Right lobe of liver (tissue), 6 donors: Measurements from ENCODE around the gene CACNA2D3. TPM values are rescaled to one million over a fixed set of nuclear protein-coding genes. Genes with fewer than 3 reads are reported as not detected.

Experiments used
- ATAC-seq, 4 donors: fragments of 200-7000 bp; cut with Tn5 transposase; one replicate each; pipeline ENCODE4 v1.9.1; 2020; ENCODE audit warnings: mild to moderate bottlenecking in 4 of 4, moderate library complexity in 4 of 4
- DNase-seq, 3 donors: peaks; one replicate each; pipeline ENCODE4 v3.0.0-alpha.2; 2020
- H3K27ac ChIP-seq, 3 donors: fragments of 200-600 bp; one replicate each; pipeline ENCODE4 v1.8.0; 2022
- H3K27me3 ChIP-seq, 2 donors: fragments of 200-600 bp; one replicate each; pipeline ENCODE4 v1.8.0; 2022
- H3K36me3 ChIP-seq, 4 donors: fragments of 200-600 bp; sonication (generic) in 1 of 4; one replicate each; pipeline versions ENCODE4 v1.5.1 to v1.8.0; 2017 to 2022; ENCODE audit warnings: control low read depth in 1 of 4
- H3K4me1 ChIP-seq, 4 donors: fragments of 200-600 bp; sonication (generic) in 1 of 4; one replicate each; pipeline versions ENCODE4 v1.5.1 to v1.8.0; 2017 to 2022; ENCODE audit warnings: control low read depth in 1 of 4
- H3K4me3 ChIP-seq, 3 donors: fragments of 200-600 bp; one replicate each; pipeline ENCODE4 v1.8.0; 2022
- H3K9me3 ChIP-seq, 4 donors: fragments of 200-600 bp; sonication (generic) in 1 of 4; one replicate each; pipeline versions ENCODE4 v1.5.1 to v1.8.0; 2017 to 2022; ENCODE audit warnings: control low read depth in 1 of 4
- CTCF ChIP-seq, 4 donors: fragments of 200-600 bp in 3 of 4; fragments of 450-650 bp in 1 of 4; IDR thresholded peaks; one replicate each; pipeline versions ENCODE4 v1.5.1 to v1.8.0; 2016 to 2022; ENCODE audit warnings: antibody characterized with exemption in 4 of 4, mild to moderate bottlenecking in 2 of 4
- POLR2A ChIP-seq: fragments of 450-650 bp; IDR thresholded peaks from one replicate; pipeline ENCODE4 v1.6.1; 2017; ENCODE audit warnings: antibody characterized with exemption, mild to moderate bottlenecking
- WGBS: methylation state at CpG from one replicate; pipeline ENCODE4 v1.1.6; 2018; ENCODE audit warnings: low coverage, low lambda C conversion rate; ENCODE audit not compliant: insufficient coverage; ENCODE audit errors: missing lambda C conversion rate; 5-methylcytosine and 5-hydroxymethylcytosine counted together
- intact Hi-C, 2 donors: fragments of 100-400 bp; cut with DNase I; formaldehyde crosslinking; loops; one replicate each; pipeline versions ENCODE4 v1.11.2 to v1.14.1; 2022
- total RNA-seq, 6 experiments: library from RNA; depleted of rRNA in 2 of 6; stranded (reverse); fragments of >200 nt in 2 of 6; fragmentation: NEBNext Ultra II Directional in 3 of 6; extraction: Animal tissue kit (Norgen Biotek cat#: 25700) in 3 of 6; gene quantifications; one replicate each; pipeline versions ENCODE4 v1.1.0 to v1.2.4, GENCODE V29; 2016 to 2023
- donor health status: DM: no; HTN: yes; CAD: no.
- donor health status: DM: no; HTN: no; CAD: no.
- donor health status: DM: no; HTN: no; CAD: no.
- donor health status: DM: no; HTN: yes; CAD: no.
- donor health status: DM: no; HTN: yes; CAD: no.

Gene CACNA2D3
- total RNA-seq, 6 experiments from 2014 or later: 0.28 to 0.87 TPM; not detected in 4

- Histone ChIP-seq H3K4me1 (no peaks in the 10 kb centered on the region), H3K27me3 (no peaks in the 10 kb centered on the region), H3K4me3 (no peak overlapping the region), H3K9me3 (no peaks in the 10 kb centered on the region), H3K36me3 (no peaks in the 10 kb centered on the region), H3K27ac (no peak overlapping the region)
- 22% methylated on average over 1 of the region's 1 CpG for WGBS
- no peak for ATAC-seq
- TF ChIP-seq POLR2A (no peak), CTCF (IDR thresholded peaks at IDR 0.05) (no peak)
- DNase-seq: no peak
- intact Hi-C loops: no loop called here
These were observed 385.6 kb downstream of the CACNA2D3 start for GRCh38 chr3:54507876-54508460.

- WGBS: 80% methylated on average over 1 of the region's 2 CpGs
- H3K27ac ChIP-seq: no peak overlapping the region
- intact Hi-C loops: no loop called here
- ATAC-seq (no peak), DNase-seq (no peak)
- no peaks in the 10 kb centered on the region for H3K4me1 ChIP-seq
- no peaks in the 10 kb centered on the region for H3K27me3 ChIP-seq
- TF ChIP-seq CTCF (IDR thresholded peaks at IDR 0.05) (no peak), POLR2A (no peak)
- H3K4me3 ChIP-seq: no peak overlapping the region
- no peaks in the 10 kb centered on the region for H3K9me3 ChIP-seq
- no peaks in the 10 kb centered on the region for H3K36me3 ChIP-seq
These were observed 388.2 kb downstream of the CACNA2D3 start for GRCh38 chr3:54510506-54510905.

- no CpG with 5 or more reads among the region's 4 CpGs for WGBS
These were observed 389.5 kb downstream of the CACNA2D3 start for GRCh38 chr3:54511766-54512365.

GRCh38 chr3:54514006-54514405 lies 391.7 kb downstream of the CACNA2D3 start:
- intact Hi-C loops: no loop called here
- WGBS: 65% methylated on average over 2 of the region's 2 CpGs
- no peaks in the 10 kb centered on the region for H3K36me3 ChIP-seq
- no peaks in the 10 kb centered on the region for H3K27me3 ChIP-seq
- H3K4me1 ChIP-seq: no peaks in the 10 kb centered on the region
- H3K9me3 ChIP-seq: no peaks in the 10 kb centered on the region
- TF ChIP-seq POLR2A: no peak
- no peak for TF ChIP-seq CTCF (IDR thresholded peaks at IDR 0.05)
- no peak overlapping the region for H3K27ac ChIP-seq
- ATAC-seq (no peak), DNase-seq (no peak)
- no peak overlapping the region for H3K4me3 ChIP-seq

More at GRCh38 chr3:54511766-54512365, 389.5 kb downstream of the CACNA2D3 start:
- Histone ChIP-seq H3K27me3 (no peaks in the 10 kb centered on the region), H3K4me1 (no peaks in the 10 kb centered on the region), H3K9me3 (no peaks in the 10 kb centered on the region), H3K36me3 (no peaks in the 10 kb centered on the region), H3K4me3 (no peak overlapping the region), H3K27ac (no peak overlapping the region)
- intact Hi-C loops: no loop called here
- DNase-seq: no peak
- TF ChIP-seq POLR2A (no peak), CTCF (IDR thresholded peaks at IDR 0.05) (no peak)
- no peak for ATAC-seq
